Stimulated activated CD4-positive, alpha-beta T cell treated with anti-CD3 and anti-CD28 coated beads, Interleukin-1b, Interleukin-23, amount 100 ng/mL, for 1 hour (primary cell): Measurements from ENCODE around the gene SSUH2.
"Not testable (repeated sequence)": the region's sequence is repeated elsewhere in the genome, so short reads cannot be mapped to it uniquely, and the experiment has no call there.

Experiments used
- DNase-seq, 2 donors: peaks; one replicate each; pipeline ENCODE4 v3.0.0-alpha.2; 2020; ENCODE audit warnings: low read depth in 2 of 2

Gene SSUH2

GRCh38 chr3:8644748-8645390 is at the start of gene SSUH2:
Gene SSUH2, minus strand, starts transcription at chr3:8644798. Its CDS starts 40 bp downstream, at chr3:8644758.
- no peak for DNase-seq

- DNase-seq: not testable (repeated sequence)
Measured at GRCh38 chr3:8691295-8691694, 46.7 kb upstream of the SSUH2 start.

GRCh38 chr3:8684992-8685391 is 40.4 kb upstream of the SSUH2 start:
- not testable (repeated sequence) for DNase-seq

- not testable (repeated sequence) for DNase-seq
Measured at GRCh38 chr3:8682850-8683574, 38.4 kb upstream of the SSUH2 start.

GRCh38 chr3:8681881-8682538 is 37.4 kb upstream of the SSUH2 start:
- DNase-seq: not testable (repeated sequence)

- no peak for DNase-seq
Measured at GRCh38 chr3:8681349-8681748, 36.8 kb upstream of the SSUH2 start.

- not testable (repeated sequence) for DNase-seq
Measured at GRCh38 chr3:8679817-8680553, 35.4 kb upstream of the SSUH2 start.

GRCh38 chr3:8678751-8679150 is 34.2 kb upstream of the SSUH2 start:
- DNase-seq: no peak

- not testable (repeated sequence) for DNase-seq
Measured at GRCh38 chr3:8677258-8677657, 32.7 kb upstream of the SSUH2 start.

GRCh38 chr3:8675591-8675990 is 31.0 kb upstream of the SSUH2 start:
- DNase-seq: not testable (repeated sequence)

- DNase-seq: no peak
Measured at GRCh38 chr3:8673083-8673737, 28.6 kb upstream of the SSUH2 start.

- DNase-seq: no peak
Measured at GRCh38 chr3:8669019-8669418, 24.4 kb upstream of the SSUH2 start.

- DNase-seq: no peak
Measured at GRCh38 chr3:8668216-8668615, 23.6 kb upstream of the SSUH2 start.

- no peak for DNase-seq
Measured at GRCh38 chr3:8667463-8668091, 23.0 kb upstream of the SSUH2 start.

GRCh38 chr3:8665407-8665896 is 20.9 kb upstream of the SSUH2 start:
- DNase-seq: no peak

GRCh38 chr3:8663177-8664061 is 18.8 kb upstream of the SSUH2 start:
- peak in 1 of 2 donors; percentile 12 for DNase-seq

GRCh38 chr3:8662594-8662993 is 18.0 kb upstream of the SSUH2 start:
- no peak for DNase-seq

GRCh38 chr3:8660175-8661118 is 15.8 kb upstream of the SSUH2 start:
- no peak for DNase-seq

- no peak for DNase-seq
Measured at GRCh38 chr3:8659242-8659641, 14.6 kb upstream of the SSUH2 start.
